ENCODE measurements around the gene SH3PXD2A.

DNA sequence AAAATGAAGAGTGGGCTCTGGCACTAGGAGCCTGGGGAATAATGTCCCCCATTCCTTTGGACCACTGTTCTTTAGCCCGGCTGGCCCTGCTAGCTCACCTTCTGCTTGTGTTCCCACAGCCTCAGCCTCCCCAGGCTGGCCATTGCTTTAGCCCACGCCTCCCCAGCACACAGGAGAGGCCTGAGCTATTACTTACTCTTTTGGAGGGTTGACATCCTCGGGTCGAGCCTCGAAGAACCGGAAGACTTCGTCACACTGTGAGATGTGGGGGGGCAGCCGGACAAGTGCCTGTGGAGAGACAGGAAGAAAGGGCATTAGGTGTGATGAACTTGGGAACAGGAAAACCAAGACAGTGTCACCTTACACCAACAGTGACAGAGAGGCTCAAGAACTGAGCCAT, 131.3 kb downstream of the SH3PXD2A start:
- TF ChIP-seq, protein P1, sequence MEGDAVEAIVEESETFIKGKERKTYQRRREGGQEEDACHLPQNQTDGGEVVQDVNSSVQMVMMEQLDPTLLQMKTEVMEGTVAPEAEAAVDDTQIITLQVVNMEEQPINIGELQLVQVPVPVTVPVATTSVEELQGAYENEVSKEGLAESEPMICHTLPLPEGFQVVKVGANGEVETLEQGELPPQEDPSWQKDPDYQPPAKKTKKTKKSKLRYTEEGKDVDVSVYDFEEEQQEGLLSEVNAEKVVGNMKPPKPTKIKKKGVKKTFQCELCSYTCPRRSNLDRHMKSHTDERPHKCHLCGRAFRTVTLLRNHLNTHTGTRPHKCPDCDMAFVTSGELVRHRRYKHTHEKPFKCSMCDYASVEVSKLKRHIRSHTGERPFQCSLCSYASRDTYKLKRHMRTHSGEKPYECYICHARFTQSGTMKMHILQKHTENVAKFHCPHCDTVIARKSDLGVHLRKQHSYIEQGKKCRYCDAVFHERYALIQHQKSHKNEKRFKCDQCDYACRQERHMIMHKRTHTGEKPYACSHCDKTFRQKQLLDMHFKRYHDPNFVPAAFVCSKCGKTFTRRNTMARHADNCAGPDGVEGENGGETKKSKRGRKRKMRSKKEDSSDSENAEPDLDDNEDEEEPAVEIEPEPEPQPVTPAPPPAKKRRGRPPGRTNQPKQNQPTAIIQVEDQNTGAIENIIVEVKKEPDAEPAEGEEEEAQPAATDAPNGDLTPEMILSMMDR (IDR thresholded peaks at IDR 0.05), result no peak
- TF ChIP-seq POLR2A (IDR thresholded peaks at IDR 0.05) (no peak), POLR2AphosphoS5 (IDR thresholded peaks at IDR 0.05) (no peak), EP300 (IDR thresholded peaks at IDR 0.05) (no peak)
